ENCODE results near the gene PRKCH. TPM values are rescaled to one million over a fixed set of nuclear protein-coding genes. Genes with fewer than 3 reads are reported as not detected.

Gene PRKCH
- total and polyA plus RNA-seq, 2 donors (not counting 3 experiments of a cell fraction or from before 2014, with no cell fraction given): 97.7 to 103 TPM

GRCh38 chr14:61396279-61396678 lies 74.9 kb downstream of the PRKCH start:
- H3K27ac ChIP-seq (ENCODE audit: insufficient read depth, low read depth, low read length): no peak overlapping the region
- H3K27me3 ChIP-seq (ENCODE audit: control insufficient read depth in 2 of 2, insufficient read depth in 2 of 2, low read length in 2 of 2): no peaks in the 10 kb centered on the region
- no peak overlapping the region for H3K4me2 ChIP-seq (ENCODE audit: insufficient read depth, low read length)
- H3K9ac ChIP-seq (replicated peaks; ENCODE audit: extremely low read depth, insufficient read depth, low read length): no peak overlapping the region
- H4K20me1 ChIP-seq (replicated peaks; ENCODE audit: control insufficient read depth, extremely low read depth, insufficient read depth, low read length): peaks cover 2% of the 10 kb centered on the region
- H3K9me3 ChIP-seq (replicated peaks; ENCODE audit: control insufficient read depth, insufficient read depth, low read length): no peaks in the 10 kb centered on the region
- no peak for FAIRE-seq
- BruUV-seq (replicated peaks): no TSS peak
- no peaks in the 10 kb centered on the region for H3K9me1 ChIP-seq (replicated peaks; ENCODE audit: control insufficient read depth, extremely low read depth, insufficient read depth, low read length)
- peaks cover 4 to 7% of the 10 kb centered on the region in 2 experiments for H3K36me3 ChIP-seq (ENCODE audit: control insufficient read depth in 2 of 2, extremely low read depth in 1 of 2, insufficient read depth in 2 of 2, low read length in 2 of 2)
- dilution Hi-C loops (cut with MboI; ENCODE audit: extremely low pct_ligation_motif_present, low sequenced_read_pairs) (no loop called here), intact Hi-C loops (cut with micrococcal nuclease) (no loop called here)
- POLR2A ChIA-PET: no interaction called here
- H3K4me1 ChIP-seq (ENCODE audit: control insufficient read depth, extremely low read depth, insufficient read depth, low read length): no peaks in the 10 kb centered on the region
- H3K4me3 ChIP-seq (replicated peaks in 1 of 3; ENCODE audit: insufficient read depth in 1 of 3, low read depth in 1 of 3, low read length in 3 of 3): no peak overlapping the region
- CTCF ChIA-PET: interaction anchor here (0.6 to 0.8 kb wide), 2 partner anchors 13 to 34 kb away, joined by 4 to 5 read pairs; no protein-coding TSS in a partner anchor
- H3K79me2 ChIP-seq (ENCODE audit: control insufficient read depth, insufficient read depth, low read length): peaks cover 63% of the 10 kb centered on the region
- no peak overlapping the region for H2AFZ ChIP-seq (ENCODE audit: low read depth, low read length)
- DNase-seq (ENCODE audit: low read depth, low spot score): no peak
- TF ChIP-seq POLR2A (IDR thresholded peaks at IDR 0.05; ENCODE audit: low read depth, low read length) (no peak), MYC (IDR thresholded peaks at IDR 0.05; ENCODE audit: low read depth, low read length) (no peak), POLR2AphosphoS5 (IDR thresholded peaks at IDR 0.05; ENCODE audit: insufficient read depth, low read depth, low read length) (no peak), FOS (IDR thresholded peaks at IDR 0.05; ENCODE audit: borderline replicate concordance, insufficient read depth, low read length) (no peak), GATA2 (IDR thresholded peaks at IDR 0.05; ENCODE audit: insufficient read depth, insufficient read length, low read depth, low read length) (no peak), MAX (IDR thresholded peaks at IDR 0.05; ENCODE audit: insufficient read depth, insufficient read length) (no peak), EZH2 (IDR thresholded peaks at IDR 0.05; ENCODE audit: borderline replicate concordance, low read depth, low read length, severe bottlenecking) (no peak), JUN (IDR thresholded peaks at IDR 0.05; ENCODE audit: borderline replicate concordance, insufficient read depth, insufficient read length, low read depth) (no peak)
- TF ChIP-seq, protein P1, sequence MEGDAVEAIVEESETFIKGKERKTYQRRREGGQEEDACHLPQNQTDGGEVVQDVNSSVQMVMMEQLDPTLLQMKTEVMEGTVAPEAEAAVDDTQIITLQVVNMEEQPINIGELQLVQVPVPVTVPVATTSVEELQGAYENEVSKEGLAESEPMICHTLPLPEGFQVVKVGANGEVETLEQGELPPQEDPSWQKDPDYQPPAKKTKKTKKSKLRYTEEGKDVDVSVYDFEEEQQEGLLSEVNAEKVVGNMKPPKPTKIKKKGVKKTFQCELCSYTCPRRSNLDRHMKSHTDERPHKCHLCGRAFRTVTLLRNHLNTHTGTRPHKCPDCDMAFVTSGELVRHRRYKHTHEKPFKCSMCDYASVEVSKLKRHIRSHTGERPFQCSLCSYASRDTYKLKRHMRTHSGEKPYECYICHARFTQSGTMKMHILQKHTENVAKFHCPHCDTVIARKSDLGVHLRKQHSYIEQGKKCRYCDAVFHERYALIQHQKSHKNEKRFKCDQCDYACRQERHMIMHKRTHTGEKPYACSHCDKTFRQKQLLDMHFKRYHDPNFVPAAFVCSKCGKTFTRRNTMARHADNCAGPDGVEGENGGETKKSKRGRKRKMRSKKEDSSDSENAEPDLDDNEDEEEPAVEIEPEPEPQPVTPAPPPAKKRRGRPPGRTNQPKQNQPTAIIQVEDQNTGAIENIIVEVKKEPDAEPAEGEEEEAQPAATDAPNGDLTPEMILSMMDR (IDR thresholded peaks at IDR 0.05; ENCODE audit: extremely low read depth in 1 of 2, insufficient read depth in 1 of 2, low read depth in 1 of 2, low read length in 2 of 2): no peak
